Small intestine (tissue), 7 donors: ENCODE measurements around the gene TMEM218. TPM values are rescaled to one million over a fixed set of nuclear protein-coding genes. Genes with fewer than 3 reads are reported as not detected.
A peak's percentile ranks its signal among the peaks of the same experiment; 100 is the strongest.
"Not testable (repeated sequence)": the region's sequence is repeated elsewhere in the genome, so short reads cannot be mapped to it uniquely, and the experiment has no call there.

Source experiments
- DNase-seq, 2 donors: peaks; one replicate each; pipeline versions ENCODE4 v3.0.0 to v3.0.0-alpha.2; 2013
- FAIRE-seq: peaks from 2 replicates; lab custom pipeline; 2012; peaks lifted over from hg19 to GRCh38; lab: Jason Lieb, UNC
- H3K27ac ChIP-seq, 3 donors: one replicate each; pipeline ENCODE4 v1.5.1; 2013; ENCODE audit warnings: low read length in 2 of 3, mild to moderate bottlenecking in 2 of 3, control low read depth in 1 of 3, inconsistent platforms in 1 of 3, low read depth in 1 of 3, moderate library complexity in 1 of 3
- H3K27me3 ChIP-seq, 3 donors: one replicate each; pipeline ENCODE4 v1.6.1; 2013; ENCODE audit warnings: low read length in 3 of 3, inconsistent platforms in 1 of 3; ENCODE audit not compliant: control insufficient read depth in 3 of 3, insufficient read depth in 3 of 3
- H3K36me3 ChIP-seq, 3 donors: one replicate each; pipeline ENCODE4 v1.6.1; 2013; ENCODE audit warnings: low read length in 3 of 3, inconsistent platforms in 1 of 3, low read depth in 1 of 3, mild to moderate bottlenecking in 1 of 3, moderate library complexity in 1 of 3; ENCODE audit not compliant: control insufficient read depth in 3 of 3, insufficient read depth in 2 of 3
- H3K4me1 ChIP-seq, 3 donors: one replicate each; pipeline ENCODE4 v1.6.1; 2013; ENCODE audit warnings: low read length in 2 of 3, inconsistent platforms in 1 of 3, low read depth in 1 of 3, mild to moderate bottlenecking in 1 of 3, moderate library complexity in 1 of 3; ENCODE audit not compliant: control insufficient read depth in 3 of 3, insufficient read depth in 2 of 3
- H3K4me3 ChIP-seq, 3 donors: one replicate each; pipeline ENCODE4 v1.5.1; 2013; ENCODE audit warnings: low read length in 3 of 3, control low read depth in 1 of 3, inconsistent platforms in 1 of 3, low read depth in 1 of 3, mild to moderate bottlenecking in 1 of 3, moderate library complexity in 1 of 3
- H3K9me3 ChIP-seq, 2 donors: one replicate each; pipeline ENCODE4 v1.6.1; 2013; ENCODE audit warnings: low read depth in 1 of 2, low read length in 1 of 2; ENCODE audit not compliant: control insufficient read depth in 2 of 2, insufficient read depth in 1 of 2
- WGBS, 3 donors: extraction: QIAGEN DNeasy Blood & Tissue Kit; methylation state at CpG; one replicate each; pipeline ENCODE4 v1.1.7; 2013; 5-methylcytosine and 5-hydroxymethylcytosine counted together
- polyA plus RNA-seq, 4 donors: library from polyadenylated mRNA; stranded (reverse) in 3 of 4; unstranded in 1 of 4; fragments of 200-250 nt in 3 of 4; fragments of 120-200 nt in 1 of 4; gene quantifications; one replicate each; pipeline versions ENCODE4 v1.2.1 to v1.2.3, GENCODE V29; 2013
- donor health status: healthy with polysubstance abuse.
- donor health status: control.
- donor health status: control.
- donor health status: Bipolar disorder and iron deficiency.
- donor health status: healthy.

Gene TMEM218
- polyA plus RNA-seq, 4 donors = 9.6 to 31.2 (median 19.6) TPM

- Histone ChIP-seq H3K36me3 (peaks cover 0 to 22% (median under 1%) of the 10 kb centered on the region in 3 donors), H3K27ac (peak overlapping the region in 1 of 3 donors; percentile 26), H3K4me1 (peaks cover 0 to 8% (median 0%) of the 10 kb centered on the region in 3 donors), H3K27me3 (no peaks in the 10 kb centered on the region), H3K9me3 (no peaks in the 10 kb centered on the region), H3K4me3 (no peak overlapping the region)
- WGBS, 3 donors = 85 to 87% (median 87%) methylated on average over 6 of the region's 6 CpGs
- FAIRE-seq (no peak), DNase-seq (no peak)
Observed at GRCh38 chr11:125091877-125092664, 19.4 kb downstream of the TMEM218 start.

- WGBS, 3 donors = 27 to 46% (median 35%) methylated on average over 5 of the region's 5 CpGs
- Histone ChIP-seq H3K27me3 (no peaks in the 10 kb centered on the region), H3K27ac (peak overlapping the region in 2 of 3 donors; percentile 17 to 26), H3K36me3 (peaks cover 0 to 29% (median 7%) of the 10 kb centered on the region in 3 donors), H3K9me3 (no peaks in the 10 kb centered on the region), H3K4me1 (peaks cover 0 to 8% (median 0%) of the 10 kb centered on the region in 3 donors), H3K4me3 (no peak overlapping the region)
- FAIRE-seq (no peak), DNase-seq (peak; percentile 12 to 72)
Observed at GRCh38 chr11:125091247-125091876, 20.1 kb downstream of the TMEM218 start.

GRCh38 chr11:125090816-125091215, 20.6 kb downstream of the TMEM218 start:
- FAIRE-seq (no peak), DNase-seq (no peak)
- Histone ChIP-seq H3K4me1 (peaks cover 0 to 8% (median 0%) of the 10 kb centered on the region in 3 donors), H3K27ac (no peak overlapping the region), H3K27me3 (no peaks in the 10 kb centered on the region), H3K36me3 (peaks cover 0 to 35% (median 7%) of the 10 kb centered on the region in 3 donors), H3K4me3 (no peak overlapping the region), H3K9me3 (no peaks in the 10 kb centered on the region)
- 81 to 83% (median 82%) methylated on average over 6 of the region's 6 CpGs for WGBS, 3 donors

GRCh38 chr11:125090151-125090550, 21.3 kb downstream of the TMEM218 start:
- WGBS, 3 donors = 64 to 74% (median 65%) methylated on average over 10 of the region's 10 CpGs
- H3K9me3 ChIP-seq, FAIRE-seq, H3K4me3 ChIP-seq, H3K27me3 ChIP-seq, DNase-seq, H3K4me1 ChIP-seq, H3K27ac ChIP-seq: not testable (repeated sequence)
- H3K36me3 ChIP-seq = peaks cover 0 to 41% (median 7%) of the 10 kb centered on the region in 3 donors

GRCh38 chr11:125089481-125089880, 21.9 kb downstream of the TMEM218 start:
- 93 to 98% (median 95%) methylated on average over 20 to 31 of the region's 31 CpGs for WGBS, 3 donors
- H3K36me3 ChIP-seq = peaks cover 0 to 48% (median 7%) of the 10 kb centered on the region in 3 donors
- H3K4me1 ChIP-seq, H3K9me3 ChIP-seq, H3K27ac ChIP-seq, DNase-seq, H3K4me3 ChIP-seq, H3K27me3 ChIP-seq, FAIRE-seq: not testable (repeated sequence)

- 73 to 84% (median 80%) methylated on average over 20 of the region's 20 CpGs for WGBS, 3 donors
- peaks cover 0 to 54% (median 7%) of the 10 kb centered on the region in 3 donors for H3K36me3 ChIP-seq
- H3K4me1 ChIP-seq = peaks cover 0 to 8% (median 0%) of the 10 kb centered on the region in 3 donors
- no peaks in the 10 kb centered on the region for H3K27me3 ChIP-seq
- FAIRE-seq (no peak), DNase-seq (peak in 1 of 2 donors; percentile 42)
- no peaks in the 10 kb centered on the region for H3K9me3 ChIP-seq
- no peak overlapping the region for H3K27ac ChIP-seq
- no peak overlapping the region for H3K4me3 ChIP-seq
Observed at GRCh38 chr11:125088576-125089455, 22.6 kb downstream of the TMEM218 start.

- DNase-seq = no peak
- WGBS, 3 donors = 83 to 91% (median 89%) methylated on average over 2 of the region's 2 CpGs
- FAIRE-seq = no peak
- Histone ChIP-seq H3K9me3 (no peaks in the 10 kb centered on the region), H3K4me3 (no peak overlapping the region), H3K36me3 (peaks cover 0 to 61% (median 7%) of the 10 kb centered on the region in 3 donors), H3K27me3 (no peaks in the 10 kb centered on the region), H3K4me1 (peaks cover 0 to 8% (median 0%) of the 10 kb centered on the region in 3 donors), H3K27ac (no peak overlapping the region)
Observed at GRCh38 chr11:125088123-125088522, 23.3 kb downstream of the TMEM218 start.
